OCI-LY3 (cell line): ENCODE measurements around the gene NCOA5.

Experiments
- H2AFZ ChIP-seq: fragments of 200-600, 300-600 bp; shearing (Covaris generic); 2 replicates; pipeline ENCODE4 v1.6.0; 2014; ENCODE audit warnings: antibody characterized with exemption, low read depth, low read length
- H3K27ac ChIP-seq: fragments of 200-600, 300-600 bp; sonication (generic); 2 replicates; pipeline ENCODE4 v1.5.1; 2014; ENCODE audit warnings: mild to moderate bottlenecking, low read length, moderate library complexity, mixed read lengths
- H3K27me3 ChIP-seq: fragments of 200-600, 300-600 bp; sonication (generic); 2 replicates; pipeline ENCODE4 v1.6.1; 2014; ENCODE audit warnings: low read depth, low read length, mixed read lengths
- H3K36me3 ChIP-seq: fragments of 200-600, 300-600 bp; sonication (generic); replicated peaks from 2 replicates; pipeline ENCODE3; 2014; ENCODE audit warnings: low read depth, low read length, mixed read lengths
- H3K4me1 ChIP-seq: fragments of 300-600, 200-600 bp; sonication (generic); 2 replicates; pipeline ENCODE4 v1.6.1; 2014; ENCODE audit warnings: low read length, mixed read lengths
- H3K4me2 ChIP-seq: fragments of 200-600, 300-600 bp; sonication (generic); 2 replicates; pipeline ENCODE4 v1.6.1; 2014; ENCODE audit warnings: low read length, mixed read lengths
- H3K4me3 ChIP-seq: fragments of 300-600, 200-600 bp; sonication (generic); 2 replicates; pipeline ENCODE4 v1.5.1; 2014; ENCODE audit warnings: antibody characterized with exemption, mild to moderate bottlenecking, low read length, moderate library complexity
- H3K79me2 ChIP-seq: fragments of 300-600, 200-600 bp; shearing (Covaris generic); 2 replicates; pipeline ENCODE4 v1.6.1; 2014; ENCODE audit warnings: mild to moderate bottlenecking, low read length, mixed read lengths
- H3K9ac ChIP-seq: fragments of 300-600, 200-600 bp; shearing (Covaris generic); 2 replicates; pipeline ENCODE4 v1.6.0; 2014; ENCODE audit warnings: mild to moderate bottlenecking, low read length, moderate library complexity
- H3K9me3 ChIP-seq: fragments of 200-600, 300-600 bp; shearing (Covaris generic); 2 replicates; pipeline ENCODE4 v1.6.1; 2014; ENCODE audit warnings: low read length, mixed read lengths; ENCODE audit not compliant: insufficient read depth
- H4K20me1 ChIP-seq: fragments of 200-600, 300-600 bp; sonication (generic); 2 replicates; pipeline ENCODE4 v1.6.1; 2016; ENCODE audit warnings: low read length, mixed read lengths; ENCODE audit not compliant: insufficient read depth
- CTCF ChIP-seq: fragments of 200-600, 300-600 bp; sonication (generic); IDR thresholded peaks from 2 replicates; pipeline ENCODE4 v1.5.1; 2014; ENCODE audit warnings: antibody characterized with exemption, low read length, low read depth
- EZH2phosphoT487 ChIP-seq: fragments of 200-600 bp; shearing (Covaris generic); IDR thresholded peaks from 2 replicates; pipeline ENCODE4 v1.6.1; 2018; ENCODE audit warnings: antibody characterized with exemption, mixed run types, low read depth

NCOA5 gene

GRCh38 chr20:46119547-46119946 is 29.8 kb upstream of the NCOA5 start:
- Histone ChIP-seq H3K4me3 (peak overlapping the region; percentile 80), H3K27me3 (no peaks in the 10 kb centered on the region), H3K9ac (peak overlapping the region; percentile 98), H3K4me2 (peak overlapping the region; percentile 73), H3K4me1 (peaks cover 44% of the 10 kb centered on the region), H3K27ac (peak overlapping the region; percentile 94), H3K79me2 (peaks cover 72% of the 10 kb centered on the region), H3K36me3 (peaks cover 59% of the 10 kb centered on the region), H3K9me3 (no peaks in the 10 kb centered on the region), H4K20me1 (peaks cover 55% of the 10 kb centered on the region), H2AFZ (no peak overlapping the region)
- TF ChIP-seq EZH2phosphoT487 (no peak), CTCF (no peak)

- H3K9ac ChIP-seq, result peak overlapping the region; percentile 98
- peak overlapping the region; percentile 73 for H3K4me2 ChIP-seq
- no peaks in the 10 kb centered on the region for H3K27me3 ChIP-seq
- peaks cover 50% of the 10 kb centered on the region for H4K20me1 ChIP-seq
- H3K4me1 ChIP-seq, result peaks cover 45% of the 10 kb centered on the region
- H3K79me2 ChIP-seq, result peaks cover 68% of the 10 kb centered on the region
- peak overlapping the region; percentile 94 for H3K27ac ChIP-seq
- peaks cover 54% of the 10 kb centered on the region for H3K36me3 ChIP-seq
- TF ChIP-seq CTCF (no peak), EZH2phosphoT487 (no peak)
- no peaks in the 10 kb centered on the region for H3K9me3 ChIP-seq
- H3K4me3 ChIP-seq, result peak overlapping the region; percentile 80
- H2AFZ ChIP-seq, result no peak overlapping the region
These were observed 29.3 kb upstream of the NCOA5 start for GRCh38 chr20:46119028-46119546.

GRCh38 chr20:46118481-46119020 is 28.8 kb upstream of the NCOA5 start:
- H4K20me1 ChIP-seq, result peaks cover 45% of the 10 kb centered on the region
- H3K4me2 ChIP-seq, result peak overlapping the region; percentile 73
- peak overlapping the region; percentile 94 for H3K27ac ChIP-seq
- H3K4me3 ChIP-seq, result peak overlapping the region; percentile 80
- no peaks in the 10 kb centered on the region for H3K9me3 ChIP-seq
- no peak overlapping the region for H2AFZ ChIP-seq
- H3K79me2 ChIP-seq, result peaks cover 62% of the 10 kb centered on the region
- H3K4me1 ChIP-seq, result peaks cover 47% of the 10 kb centered on the region
- peak overlapping the region; percentile 98 for H3K9ac ChIP-seq
- H3K36me3 ChIP-seq, result peaks cover 50% of the 10 kb centered on the region
- TF ChIP-seq CTCF, result no peak
- TF ChIP-seq EZH2phosphoT487, result no peak
- no peaks in the 10 kb centered on the region for H3K27me3 ChIP-seq

- Histone ChIP-seq H3K27ac (peak within 1 kb of the TSS; percentile 94), H3K79me2 (peaks cover 56% of the 10 kb centered on the region), H3K27me3 (no peaks in the 10 kb centered on the region), H3K36me3 (peaks cover 43% of the 10 kb centered on the region), H3K9me3 (no peaks in the 10 kb centered on the region), H3K4me3 (peak within 1 kb of the TSS; percentile 80), H4K20me1 (peaks cover 38% of the 10 kb centered on the region), H2AFZ (no peak within 1 kb of the TSS), H3K9ac (peak within 1 kb of the TSS; percentile 98), H3K4me1 (peaks cover 47% of the 10 kb centered on the region), H3K4me2 (peak within 1 kb of the TSS; percentile 73)
- TF ChIP-seq CTCF (no peak), EZH2phosphoT487 (no peak)
These were observed 28.1 kb upstream of the NCOA5 start, which contains the start of gene CD40 for GRCh38 chr20:46117704-46118467. Gene CD40, plus strand, starts transcription at chr20:46118314. Its CDS starts 30 bp downstream, at chr20:46118344.
